ENCODE results near the gene CARMIL1.

DNA sequence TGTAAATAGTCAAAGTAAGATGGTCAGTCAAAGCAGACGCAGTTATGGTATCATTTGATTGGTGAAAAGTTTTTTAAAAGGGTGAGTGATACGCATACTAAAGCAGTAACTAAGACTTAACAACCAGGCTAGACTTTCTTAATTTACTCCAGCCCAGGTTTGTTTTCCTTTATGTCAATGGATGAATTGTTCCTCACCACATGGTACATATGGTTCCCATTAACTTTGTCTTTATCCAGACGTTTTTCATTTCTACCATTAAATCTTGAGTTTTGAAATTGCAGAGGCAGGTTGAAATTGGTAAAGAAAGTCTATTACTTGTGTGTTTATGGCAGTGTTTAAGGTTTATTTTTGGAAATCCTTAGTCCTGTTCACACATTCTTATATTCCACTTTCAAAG lies 274.3 kb downstream of the CARMIL1 start:
- TF ChIP-seq TARDBP (IDR thresholded peaks at IDR 0.05) = no peak
- no peak for TF ChIP-seq ELF4 (IDR thresholded peaks at IDR 0.05)
- TF ChIP-seq BHLHE40 (IDR thresholded peaks at IDR 0.05; ENCODE audit: borderline replicate concordance) = no peak

Measured in HEK293T (cell line).